M059J (cell line): ENCODE results near the gene ATAD3B. TPM values are rescaled to one million over a fixed set of nuclear protein-coding genes. Genes with fewer than 3 reads are reported as not detected.

ENCODE experiments used
- total RNA-seq: library from RNA; depleted of rRNA; stranded (reverse); fragments of >200 nt; shearing (Covaris generic); gene quantifications from 2 replicates; pipeline ENCODE4 v1.2.3, GENCODE V29; 2014; rRNA removed

Gene ATAD3B
- total RNA-seq, 1 experiment from 2014 or later = 7.7 TPM

Other genes with a start within 250 kb of the ATAD3B start
- 100 and 196 TPM in 2 replicates for gene SDF4, start 239.8 kb upstream of the ATAD3B start, total RNA-seq
- gene B3GALT6, start 239.5 kb upstream of the ATAD3B start, total RNA-seq = 17.4 and 30.1 TPM in 2 replicates
- not detected in 2 replicates for gene C1QTNF12, start 225.0 kb upstream of the ATAD3B start, total RNA-seq
- 42.8 and 59.5 TPM in 2 replicates for gene UBE2J2, start 197.9 kb upstream of the ATAD3B start, total RNA-seq
- gene SCNN1D, start 191.3 kb upstream of the ATAD3B start, total RNA-seq = 0.62 TPM in 1 of 2 replicates, not detected in the other
- 13.9 and 15.3 TPM in 2 replicates for gene ACAP3, start 163.8 kb upstream of the ATAD3B start, total RNA-seq
- 23.6 and 40.3 TPM in 2 replicates for gene PUSL1, start 163.2 kb upstream of the ATAD3B start, total RNA-seq
- 74.7 and 87.4 TPM in 2 replicates for gene INTS11, start 147.1 kb upstream of the ATAD3B start, total RNA-seq
- gene CPTP, start 147.0 kb upstream of the ATAD3B start, total RNA-seq = 22.4 and 35.1 TPM in 2 replicates
- gene TAS1R3, start 140.5 kb upstream of the ATAD3B start, total RNA-seq = not detected in 2 replicates
- gene DVL1, start 122.3 kb upstream of the ATAD3B start, total RNA-seq = 22.4 and 34.5 TPM in 2 replicates
- 0.25 and 2.6 TPM in 2 replicates for gene MXRA8, start 113.2 kb upstream of the ATAD3B start, total RNA-seq
- gene AURKAIP1, start 96.6 kb upstream of the ATAD3B start, total RNA-seq = 141 and 178 TPM in 2 replicates
- gene CCNL2, start 72.4 kb upstream of the ATAD3B start, total RNA-seq = 29.9 and 35.2 TPM in 2 replicates
- 160 and 166 TPM in 2 replicates for gene MRPL20, start 64.5 kb upstream of the ATAD3B start, total RNA-seq
- 0.17 and 0.64 TPM in 2 replicates for gene ANKRD65, start 50.5 kb upstream of the ATAD3B start, total RNA-seq
- 0.12 and 1.1 TPM in 2 replicates for gene VWA1, start 36.1 kb upstream of the ATAD3B start, total RNA-seq
- not detected in 2 replicates for gene ATAD3C, start 22.1 kb upstream of the ATAD3B start, total RNA-seq
- 26.7 and 55.9 TPM in 2 replicates for gene ATAD3A, start 40.4 kb downstream of the ATAD3B start, total RNA-seq
- gene TMEM240, start 68.9 kb downstream of the ATAD3B start, total RNA-seq = 0.15 TPM in 1 of 2 replicates, not detected in the other
- gene SSU72, start 103.1 kb downstream of the ATAD3B start, total RNA-seq = 69.3 and 96.9 TPM in 2 replicates
- 1.1 and 6.1 TPM in 2 replicates for gene FNDC10, start 128.4 kb downstream of the ATAD3B start, total RNA-seq
- 15.8 and 28.6 TPM in 2 replicates for gene MIB2, start 143.7 kb downstream of the ATAD3B start, total RNA-seq
- gene MMP23B, start 160.4 kb downstream of the ATAD3B start, total RNA-seq = 0.27 TPM in 1 of 2 replicates, not detected in the other
- 7.4 and 13.2 TPM in 2 replicates for gene CDK11B, start 187.2 kb downstream of the ATAD3B start, total RNA-seq
- 11.5 and 25.5 TPM in 2 replicates for gene SLC35E2B, start 221.0 kb downstream of the ATAD3B start, total RNA-seq